ENCODE results near the gene TDG.
A peak's percentile ranks its signal among the peaks of the same experiment; 100 is the strongest.
"Not testable (repeated sequence)": the region's sequence is repeated elsewhere in the genome, so short reads cannot be mapped to it uniquely, and the experiment has no call there.

TDG gene

DNA sequence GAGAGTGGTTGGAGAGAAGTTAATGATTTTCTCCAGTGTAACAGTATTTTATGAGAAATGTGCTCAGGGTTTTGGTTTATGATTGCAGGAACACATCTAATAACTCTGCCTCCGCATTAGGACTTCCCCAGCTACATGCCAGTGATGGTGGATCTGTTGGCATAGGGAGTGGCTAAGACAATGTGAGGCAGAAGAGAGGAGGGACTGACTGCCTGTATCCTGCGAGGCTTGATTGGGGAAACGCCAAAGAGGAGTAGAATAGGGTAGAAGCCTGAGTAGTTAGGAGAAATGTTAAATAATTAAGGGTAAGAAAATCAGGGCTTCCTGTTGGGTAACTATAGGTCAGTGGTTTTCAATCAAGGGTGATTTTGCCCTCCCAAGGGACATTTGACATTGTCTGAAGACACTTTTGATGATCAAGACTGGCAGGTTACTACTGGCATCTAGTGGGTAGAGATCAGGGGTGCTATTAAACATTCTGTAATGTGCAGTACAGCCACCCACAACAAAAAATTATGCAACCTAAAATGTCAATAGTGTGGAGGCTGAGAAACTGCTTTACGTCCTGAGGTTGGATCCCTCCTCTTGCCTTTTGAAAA lies 12.8 kb downstream of the TDG start:
- Mint-ChIP-seq H3K36me3 (ENCODE audit: low read depth) (peaks cover 49% of the 10 kb centered on the region), H3K27me3 (no peaks in the 10 kb centered on the region)

GRCh38 chr12:103986829-103987228 lies 21.2 kb downstream of the TDG start:
- H3K27me3 Mint-ChIP-seq = no peaks in the 10 kb centered on the region
- H3K4me3 Mint-ChIP-seq = no peak overlapping the region
- ATAC-seq (no peak), DNase-seq (no peak)
- H3K36me3 Mint-ChIP-seq (ENCODE audit: low read depth) = peaks cover 35% of the 10 kb centered on the region
- H3K27ac Mint-ChIP-seq = no peak overlapping the region
- no peaks in the 10 kb centered on the region for H3K4me1 Mint-ChIP-seq
- no peaks in the 10 kb centered on the region for H3K9me3 Mint-ChIP-seq

More for the DNA sequence above, 12.8 kb downstream of the TDG start:
- Mint-ChIP-seq H3K4me1 (peaks cover 11% of the 10 kb centered on the region), H3K4me3 (no peak overlapping the region), H3K27ac (peak overlapping the region; percentile 28), H3K9me3 (no peaks in the 10 kb centered on the region)
- ATAC-seq (no peak), DNase-seq (no peak)

- DNase-seq = no peak
- Mint-ChIP-seq H3K4me3 (no peak overlapping the region), H3K27ac (no peak overlapping the region), H3K27me3 (peaks cover 5% of the 10 kb centered on the region), H3K36me3 (ENCODE audit: low read depth) (peaks cover 5% of the 10 kb centered on the region), H3K9me3 (no peaks in the 10 kb centered on the region), H3K4me1 (no peaks in the 10 kb centered on the region)
- no peak for ATAC-seq
These were observed 28.6 kb downstream of the TDG start for GRCh38 chr12:103994235-103994634.

- H3K4me3 Mint-ChIP-seq = no peak overlapping the region
- H3K36me3 Mint-ChIP-seq (ENCODE audit: low read depth) = no peaks in the 10 kb centered on the region
- H3K4me1 Mint-ChIP-seq = no peaks in the 10 kb centered on the region
- ATAC-seq (no peak), DNase-seq (no peak)
- no peak overlapping the region for H3K27ac Mint-ChIP-seq
- peaks cover 13% of the 10 kb centered on the region for H3K27me3 Mint-ChIP-seq
- H3K9me3 Mint-ChIP-seq = no peaks in the 10 kb centered on the region
These were observed 30.9 kb downstream of the TDG start for GRCh38 chr12:103996595-103996994.

- H3K27me3 Mint-ChIP-seq = peaks cover 13% of the 10 kb centered on the region
- H3K4me1 Mint-ChIP-seq = no peaks in the 10 kb centered on the region
- no peak overlapping the region for H3K4me3 Mint-ChIP-seq
- DNase-seq (no peak), ATAC-seq (no peak)
- no peak overlapping the region for H3K27ac Mint-ChIP-seq
- no peaks in the 10 kb centered on the region for H3K9me3 Mint-ChIP-seq
- H3K36me3 Mint-ChIP-seq (ENCODE audit: low read depth) = no peaks in the 10 kb centered on the region
These were observed 31.7 kb downstream of the TDG start for GRCh38 chr12:103997286-103997900.

- Mint-ChIP-seq H3K36me3 (ENCODE audit: low read depth) (no peaks in the 10 kb centered on the region), H3K27ac (no peak overlapping the region), H3K4me1 (no peaks in the 10 kb centered on the region), H3K27me3 (peaks cover 23% of the 10 kb centered on the region), H3K4me3 (no peak overlapping the region), H3K9me3 (no peaks in the 10 kb centered on the region)
- ATAC-seq (no peak), DNase-seq (no peak)
These were observed 33.3 kb downstream of the TDG start for GRCh38 chr12:103998976-103999375.

GRCh38 chr12:104000807-104001434 lies 35.2 kb downstream of the TDG start:
- Mint-ChIP-seq H3K27me3 (peaks cover 34% of the 10 kb centered on the region), H3K36me3 (ENCODE audit: low read depth) (no peaks in the 10 kb centered on the region), H3K27ac (no peak overlapping the region), H3K9me3 (no peaks in the 10 kb centered on the region), H3K4me1 (no peaks in the 10 kb centered on the region), H3K4me3 (no peak overlapping the region)
- ATAC-seq (no peak), DNase-seq (no peak)

- Mint-ChIP-seq H3K4me1 (no peaks in the 10 kb centered on the region), H3K27ac (no peak overlapping the region), H3K36me3 (ENCODE audit: low read depth) (no peaks in the 10 kb centered on the region), H3K27me3 (peaks cover 38% of the 10 kb centered on the region), H3K9me3 (no peaks in the 10 kb centered on the region), H3K4me3 (no peak overlapping the region)
- no peak for ATAC-seq
- DNase-seq = no peak
These were observed 37.0 kb downstream of the TDG start for GRCh38 chr12:104002686-104003085.

GRCh38 chr12:104003596-104003995 lies 37.9 kb downstream of the TDG start:
- Mint-ChIP-seq H3K27ac (no peak overlapping the region), H3K36me3 (ENCODE audit: low read depth) (no peaks in the 10 kb centered on the region), H3K9me3 (no peaks in the 10 kb centered on the region), H3K4me3 (no peak overlapping the region), H3K4me1 (no peaks in the 10 kb centered on the region), H3K27me3 (peaks cover 35% of the 10 kb centered on the region)
- DNase-seq (no peak), ATAC-seq (no peak)

DNA sequence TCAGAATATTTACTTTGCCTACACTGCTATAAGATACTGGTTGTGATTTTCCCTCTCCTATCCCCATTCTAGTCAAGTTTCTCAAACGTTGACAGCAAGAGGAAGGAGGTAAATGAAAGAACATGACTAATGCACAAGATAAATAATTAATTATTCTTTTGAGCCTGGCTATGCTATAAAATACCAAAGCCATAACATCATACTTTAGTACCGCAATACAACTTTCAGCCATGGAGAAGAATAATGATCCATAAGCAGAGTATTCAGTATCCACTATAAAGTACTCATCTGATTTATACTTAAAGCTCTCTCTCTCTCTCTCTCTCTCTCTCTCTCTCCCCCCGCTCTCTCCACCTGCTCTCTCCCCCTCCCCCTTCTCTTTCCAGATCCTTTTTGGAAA lies 41.3 kb downstream of the TDG start:
- H3K27me3 Mint-ChIP-seq = peaks cover 27% of the 10 kb centered on the region
- no peak overlapping the region for H3K27ac Mint-ChIP-seq
- DNase-seq = no peak

DNA sequence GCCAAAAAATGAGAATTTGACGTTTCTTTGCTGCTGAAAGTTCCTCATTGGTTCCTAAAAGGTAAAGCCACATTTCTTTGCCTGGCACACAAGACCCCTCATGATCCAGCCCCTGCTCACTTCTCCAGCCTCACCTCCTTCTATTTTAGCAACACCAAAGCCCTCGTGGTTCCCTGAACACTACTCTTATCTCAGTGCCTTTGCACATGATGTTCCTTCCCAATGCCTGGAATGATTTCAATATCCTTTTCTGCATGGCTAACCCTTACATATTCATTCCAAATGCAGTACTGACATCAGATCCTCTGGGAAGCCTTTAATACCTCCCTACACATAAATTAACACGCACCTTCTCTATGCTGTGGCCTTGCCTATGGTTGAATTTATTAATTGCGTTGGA lies 44.4 kb downstream of the TDG start:
- Mint-ChIP-seq H3K4me1 (no peaks in the 10 kb centered on the region), H3K9me3 (no peaks in the 10 kb centered on the region), H3K27ac (no peak overlapping the region), H3K4me3 (no peak overlapping the region), H3K36me3 (ENCODE audit: low read depth) (no peaks in the 10 kb centered on the region), H3K27me3 (peaks cover 14% of the 10 kb centered on the region)
- DNase-seq (no peak), ATAC-seq (no peak)

More for the DNA sequence above, 41.3 kb downstream of the TDG start:
- H3K9me3 Mint-ChIP-seq = no peaks in the 10 kb centered on the region
- no peaks in the 10 kb centered on the region for H3K36me3 Mint-ChIP-seq (ENCODE audit: low read depth)
- H3K4me1 Mint-ChIP-seq = no peaks in the 10 kb centered on the region
- no peak for ATAC-seq
- H3K4me3 Mint-ChIP-seq = no peak overlapping the region

DNA sequence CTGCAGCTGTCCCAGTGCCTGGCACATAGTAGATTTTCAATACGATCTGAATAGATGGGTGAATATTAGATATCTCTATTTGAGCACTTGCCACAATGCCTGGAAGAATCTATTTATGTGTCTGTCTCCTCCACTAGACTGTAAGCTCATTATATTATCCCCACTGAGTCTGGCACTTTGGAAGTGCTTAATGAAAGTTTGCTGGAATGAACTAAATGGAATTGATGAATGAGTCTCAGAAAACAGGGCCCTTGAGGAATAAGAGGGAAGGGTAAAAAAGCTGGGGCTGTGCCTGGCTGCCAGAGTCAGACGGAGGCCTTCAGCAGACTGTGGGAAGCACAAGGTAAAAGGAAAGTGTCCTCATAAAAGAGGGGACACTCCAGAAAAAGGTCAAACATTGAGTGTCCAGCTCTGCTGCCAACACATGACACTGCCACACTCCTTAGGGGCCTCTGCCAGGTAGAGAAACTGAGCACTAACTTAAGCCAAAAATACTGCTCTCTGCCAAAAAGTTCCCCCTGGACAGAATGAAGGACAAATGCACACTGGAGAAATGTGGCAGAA lies 45.0 kb downstream of the TDG start:
- Mint-ChIP-seq H3K4me1 (no peaks in the 10 kb centered on the region), H3K27ac (no peak overlapping the region), H3K36me3 (ENCODE audit: low read depth) (no peaks in the 10 kb centered on the region), H3K4me3 (no peak overlapping the region), H3K9me3 (no peaks in the 10 kb centered on the region), H3K27me3 (peaks cover 9% of the 10 kb centered on the region)
- ATAC-seq (no peak), DNase-seq (no peak)

DNA sequence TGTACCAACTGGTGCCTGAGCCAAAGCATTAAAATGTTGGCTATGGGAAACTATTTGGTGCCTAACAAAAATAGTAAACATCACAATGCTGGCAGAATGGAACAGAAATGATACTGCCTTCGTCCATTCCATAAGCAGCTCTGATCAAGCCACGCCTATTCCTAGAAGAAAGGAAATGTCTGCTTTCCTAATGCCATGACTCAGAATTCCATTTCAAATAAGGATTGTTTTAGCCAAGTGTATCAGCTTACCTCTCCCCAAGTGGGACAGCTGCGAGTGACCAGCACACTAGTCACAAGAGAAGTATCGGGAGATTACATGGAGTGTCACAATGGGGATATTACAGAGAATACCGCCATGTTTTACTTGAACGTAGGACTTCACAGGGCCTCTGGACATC lies 45.6 kb downstream of the TDG start:
- no peaks in the 10 kb centered on the region for H3K4me1 Mint-ChIP-seq
- ATAC-seq (no peak), DNase-seq (no peak)
- H3K36me3 Mint-ChIP-seq (ENCODE audit: low read depth) = no peaks in the 10 kb centered on the region
- no peaks in the 10 kb centered on the region for H3K9me3 Mint-ChIP-seq
- no peak overlapping the region for H3K27ac Mint-ChIP-seq
- peaks cover 6% of the 10 kb centered on the region for H3K27me3 Mint-ChIP-seq
- no peak overlapping the region for H3K4me3 Mint-ChIP-seq

DNA sequence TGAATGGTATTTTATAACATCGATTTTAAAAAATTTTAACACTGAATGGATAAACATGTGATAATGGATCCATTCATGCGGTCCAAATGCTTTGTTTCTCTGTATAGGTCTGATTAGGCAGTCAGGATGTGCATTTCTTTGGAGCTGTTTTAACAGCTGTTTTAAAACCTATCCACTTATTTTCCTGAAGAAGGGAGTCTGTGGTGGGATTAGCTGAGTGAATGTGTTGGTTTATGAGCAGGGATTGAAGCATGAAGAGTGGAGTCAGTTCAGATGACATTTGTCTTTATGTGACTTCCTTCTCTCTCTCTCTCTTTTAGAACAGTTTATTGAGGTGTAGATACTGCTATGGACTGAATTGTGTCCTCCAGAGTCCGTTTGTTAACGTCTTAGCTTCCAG lies 46.7 kb downstream of the TDG start:
- no peak overlapping the region for H3K4me3 Mint-ChIP-seq
- H3K27me3 Mint-ChIP-seq = no peaks in the 10 kb centered on the region
- no peaks in the 10 kb centered on the region for H3K36me3 Mint-ChIP-seq (ENCODE audit: low read depth)
- DNase-seq (no peak), ATAC-seq (no peak)
- no peaks in the 10 kb centered on the region for H3K4me1 Mint-ChIP-seq
- no peaks in the 10 kb centered on the region for H3K9me3 Mint-ChIP-seq
- H3K27ac Mint-ChIP-seq = no peak overlapping the region

GRCh38 chr12:104021862-104022261 lies 56.2 kb downstream of the TDG start:
- DNase-seq; H3K4me1 Mint-ChIP-seq; H3K4me3 Mint-ChIP-seq; H3K9me3 Mint-ChIP-seq; H3K36me3 Mint-ChIP-seq (ENCODE audit: low read depth); ATAC-seq; H3K27ac Mint-ChIP-seq: not testable (repeated sequence)
- H3K27me3 Mint-ChIP-seq = peaks cover 21% of the 10 kb centered on the region

Measured in activated naive CD8-positive, alpha-beta T cell treated with anti-CD3 and anti-CD28 coated beads, Interleukin-2, amount 50 U/mL, for 24 hours (primary cell).